Esophagus mucosa (tissue), 1 donor: Measurements from ENCODE around the gene TPP2. TPM values are rescaled to one million over a fixed set of nuclear protein-coding genes. Genes with fewer than 3 reads are reported as not detected.

Source experiments
- total RNA-seq: library from RNA; stranded (reverse); gene quantifications from one replicate; pipeline ENCODE4 v1.2.4, GENCODE V29; 2023
- donor health status: DM: yes; HTN: yes; CAD: no.

The TPP2 gene
- total RNA-seq, 1 donor from 2014 or later, result 17.3 TPM

Other genes with a start within 250 kb of the TPP2 start
- gene FGF14, start 194.9 kb upstream of the TPP2 start, total RNA-seq, result 0.16 TPM
- gene METTL21C, start 98.1 kb downstream of the TPP2 start, total RNA-seq, result not detected
- gene TEX30, start 176.8 kb downstream of the TPP2 start, total RNA-seq, result 7.9 TPM
- 1.8 TPM for gene POGLUT2, start 202.0 kb downstream of the TPP2 start, total RNA-seq
- gene BIVM, start 202.1 kb downstream of the TPP2 start, total RNA-seq, result 5.5 TPM
- 20.0 TPM for gene ERCC5, start 249.0 kb downstream of the TPP2 start, total RNA-seq